Activated CD4-positive, alpha-beta memory T cell treated with anti-CD3 and anti-CD28 coated beads for 36 hours (primary cell): ENCODE data around the gene ADAMTS9. TPM values are rescaled to one million over a fixed set of nuclear protein-coding genes. Genes with fewer than 3 reads are reported as not detected.

Source experiments
- CTCF ChIA-PET: fragments of 350-600 bp; sonication (Branson Sonifier 250); formaldehyde crosslinking; loops from one replicate; lab custom pipeline; 2021; ENCODE audit warnings: antibody characterized with exemption, inconsistent platforms; lab: Charles Lee
- POLR2A ChIA-PET: fragments of 350-600 bp; sonication (Branson Sonifier 250); formaldehyde crosslinking; loops from one replicate; lab custom pipeline; 2021; ENCODE audit warnings: antibody characterized with exemption; lab: Charles Lee
- DNase-seq: peaks from one replicate; pipeline ENCODE4 v3.0.0-alpha.2; 2020
- H3K27ac Mint-ChIP-seq: one replicate; pipeline ENCODE4 v1.8.0; 2021; ENCODE audit warnings: mixed read lengths
- H3K27me3 Mint-ChIP-seq: one replicate; pipeline ENCODE4 v1.8.0; 2021; ENCODE audit warnings: mixed read lengths
- H3K36me3 Mint-ChIP-seq: one replicate; pipeline ENCODE4 v1.8.0; 2021; ENCODE audit warnings: mixed read lengths
- H3K4me1 Mint-ChIP-seq: one replicate; pipeline ENCODE4 v1.8.0; 2021; ENCODE audit warnings: low read depth, mixed read lengths
- H3K4me3 Mint-ChIP-seq: one replicate; pipeline ENCODE4 v1.8.0; 2021; ENCODE audit warnings: mild to moderate bottlenecking, mixed read lengths
- H3K9me3 Mint-ChIP-seq: one replicate; pipeline ENCODE4 v1.8.0; 2021; ENCODE audit warnings: mixed read lengths
- intact Hi-C: fragments of 100-400 bp; cut with micrococcal nuclease; formaldehyde crosslinking; loops from one replicate; pipeline ENCODE4 v1.15.1; 2023
- total RNA-seq, 2 experiments: library from RNA; stranded (reverse); gene quantifications; one replicate each; pipeline ENCODE4 v1.2.3, GENCODE V29; 2021

The ADAMTS9 gene
- total RNA-seq, 2 experiments from 2014 or later, result not detected

DNA sequence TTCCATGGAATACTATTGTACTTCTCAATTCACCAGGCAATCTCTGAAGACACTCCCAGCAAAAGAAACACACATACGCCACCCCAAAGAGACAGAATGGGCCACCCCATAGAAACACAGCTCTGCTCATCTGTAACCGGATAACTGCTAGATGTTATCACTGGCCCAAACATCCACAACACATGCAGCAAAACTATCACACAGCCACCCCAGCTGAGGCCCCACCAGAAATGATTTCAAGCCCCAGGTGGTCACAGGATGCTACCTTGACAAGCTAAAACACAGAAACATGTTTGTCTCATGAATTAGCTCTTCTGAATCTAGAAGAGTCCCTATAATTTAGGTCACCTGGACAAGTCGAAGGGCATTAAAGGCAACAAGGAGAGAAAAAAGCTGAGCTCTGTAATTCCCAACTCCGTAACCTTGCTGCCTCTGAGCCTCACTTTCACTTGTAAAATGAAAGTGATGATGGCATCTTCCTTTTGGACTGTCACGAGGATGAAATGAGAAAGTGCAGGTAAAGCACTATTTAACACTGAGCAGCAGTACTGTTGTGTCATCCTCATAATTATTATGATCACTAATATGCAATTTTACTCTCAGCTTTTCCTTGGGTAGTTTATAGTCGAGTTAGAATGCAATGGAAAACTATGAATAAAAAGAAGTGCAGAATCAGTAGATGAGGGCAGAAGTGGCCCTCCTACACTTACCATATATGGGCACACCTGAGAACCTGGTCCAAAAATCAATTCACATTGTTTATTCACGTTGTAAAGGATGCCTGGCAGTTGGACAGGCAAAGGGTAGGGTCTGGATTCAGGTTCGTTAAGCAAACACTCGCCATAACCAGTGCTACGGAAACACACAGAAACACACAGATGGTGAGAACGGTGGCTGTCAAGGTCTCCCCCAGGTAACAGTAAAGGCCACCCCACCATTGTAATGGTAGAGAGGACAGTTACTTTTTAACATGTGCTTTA lies 38.6 kb downstream of the ADAMTS9 start:
- no peaks in the 10 kb centered on the region for H3K36me3 Mint-ChIP-seq
- H3K27ac Mint-ChIP-seq, result no peak overlapping the region
- CTCF ChIA-PET, result interaction anchor here (1.5 kb wide), 1 partner anchor 13 kb away, joined by 3 read pairs; no protein-coding TSS in a partner anchor
- H3K4me1 Mint-ChIP-seq, result no peaks in the 10 kb centered on the region
- no peaks in the 10 kb centered on the region for H3K27me3 Mint-ChIP-seq
- H3K4me3 Mint-ChIP-seq, result no peak overlapping the region
- H3K9me3 Mint-ChIP-seq, result no peaks in the 10 kb centered on the region
- intact Hi-C loops, result no loop called here
- POLR2A ChIA-PET, result no interaction called here
- no peak for DNase-seq

DNA sequence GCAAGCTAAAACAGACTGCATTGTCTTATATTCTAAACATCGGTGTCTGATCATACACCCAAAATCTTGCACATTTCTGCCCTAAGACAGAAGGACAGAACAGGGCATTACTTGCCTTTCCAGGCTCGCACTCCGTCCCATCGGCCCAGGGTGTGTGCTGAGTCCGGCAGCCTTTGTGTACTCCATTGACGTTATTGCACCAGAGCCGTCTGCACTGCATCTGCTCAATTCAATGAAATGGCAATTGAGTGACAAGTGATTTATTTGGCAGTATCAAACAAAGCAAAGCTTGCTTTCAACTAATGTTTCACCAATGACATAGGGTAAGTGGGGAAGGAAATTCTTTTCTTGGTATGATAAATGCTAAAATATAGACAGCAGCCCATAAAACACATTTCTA lies 40.0 kb downstream of the ADAMTS9 start:
- H3K27ac Mint-ChIP-seq, result no peak overlapping the region
- no peak overlapping the region for H3K4me3 Mint-ChIP-seq
- no peak for DNase-seq
- no peaks in the 10 kb centered on the region for H3K36me3 Mint-ChIP-seq
- H3K9me3 Mint-ChIP-seq, result no peaks in the 10 kb centered on the region
- CTCF ChIA-PET, result no interaction called here
- H3K27me3 Mint-ChIP-seq, result no peaks in the 10 kb centered on the region
- POLR2A ChIA-PET, result no interaction called here
- intact Hi-C loops, result no loop called here
- no peaks in the 10 kb centered on the region for H3K4me1 Mint-ChIP-seq

DNA sequence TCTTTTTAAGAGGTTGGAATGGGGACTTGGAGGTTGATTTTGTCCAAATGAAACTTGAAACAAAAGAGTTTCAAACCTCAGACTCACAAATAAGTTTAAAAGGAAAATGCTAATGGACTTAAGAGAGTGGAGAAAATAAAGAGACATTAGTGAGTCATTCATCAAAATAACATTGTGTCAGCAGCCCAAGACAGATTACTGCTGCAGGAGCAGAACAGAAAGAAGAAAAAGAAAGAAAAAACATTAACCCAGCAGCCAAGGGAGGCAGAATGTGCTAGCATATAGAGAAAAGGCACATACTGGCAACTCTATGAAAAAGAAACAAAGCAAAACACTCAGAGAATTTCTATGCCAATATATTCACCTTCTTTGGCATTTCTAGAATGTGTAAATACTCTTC lies 42.6 kb downstream of the ADAMTS9 start:
- no peak for DNase-seq
- Mint-ChIP-seq H3K4me1 (no peaks in the 10 kb centered on the region), H3K27me3 (no peaks in the 10 kb centered on the region), H3K9me3 (no peaks in the 10 kb centered on the region), H3K27ac (no peak overlapping the region), H3K4me3 (no peak overlapping the region), H3K36me3 (no peaks in the 10 kb centered on the region)
- CTCF ChIA-PET, result no interaction called here
- POLR2A ChIA-PET, result no interaction called here
- intact Hi-C loops, result no loop called here

DNA sequence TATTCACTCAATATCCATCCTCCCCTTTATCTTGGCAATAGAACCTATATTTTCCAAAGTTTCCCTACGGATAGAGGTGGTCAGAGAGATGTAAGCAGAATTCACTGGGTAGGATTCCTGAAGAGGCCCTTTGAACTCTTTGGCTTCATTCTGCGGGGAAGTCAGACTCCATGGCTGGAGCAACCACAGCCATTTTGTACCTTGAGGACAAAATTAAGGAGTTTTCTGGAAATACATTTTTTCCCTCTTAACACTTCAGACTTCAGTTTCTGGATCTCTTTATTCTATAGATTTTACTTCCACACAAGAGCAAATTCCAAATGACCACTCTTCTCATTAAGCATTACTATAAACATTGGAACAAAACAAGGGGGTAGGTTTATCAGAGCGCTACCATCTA lies 43.3 kb downstream of the ADAMTS9 start:
- CTCF ChIA-PET, result no interaction called here
- POLR2A ChIA-PET, result no interaction called here
- intact Hi-C loops, result no loop called here
- Mint-ChIP-seq H3K36me3 (no peaks in the 10 kb centered on the region), H3K4me3 (no peak overlapping the region), H3K27ac (no peak overlapping the region), H3K9me3 (no peaks in the 10 kb centered on the region), H3K27me3 (no peaks in the 10 kb centered on the region), H3K4me1 (no peaks in the 10 kb centered on the region)
- no peak for DNase-seq

DNA sequence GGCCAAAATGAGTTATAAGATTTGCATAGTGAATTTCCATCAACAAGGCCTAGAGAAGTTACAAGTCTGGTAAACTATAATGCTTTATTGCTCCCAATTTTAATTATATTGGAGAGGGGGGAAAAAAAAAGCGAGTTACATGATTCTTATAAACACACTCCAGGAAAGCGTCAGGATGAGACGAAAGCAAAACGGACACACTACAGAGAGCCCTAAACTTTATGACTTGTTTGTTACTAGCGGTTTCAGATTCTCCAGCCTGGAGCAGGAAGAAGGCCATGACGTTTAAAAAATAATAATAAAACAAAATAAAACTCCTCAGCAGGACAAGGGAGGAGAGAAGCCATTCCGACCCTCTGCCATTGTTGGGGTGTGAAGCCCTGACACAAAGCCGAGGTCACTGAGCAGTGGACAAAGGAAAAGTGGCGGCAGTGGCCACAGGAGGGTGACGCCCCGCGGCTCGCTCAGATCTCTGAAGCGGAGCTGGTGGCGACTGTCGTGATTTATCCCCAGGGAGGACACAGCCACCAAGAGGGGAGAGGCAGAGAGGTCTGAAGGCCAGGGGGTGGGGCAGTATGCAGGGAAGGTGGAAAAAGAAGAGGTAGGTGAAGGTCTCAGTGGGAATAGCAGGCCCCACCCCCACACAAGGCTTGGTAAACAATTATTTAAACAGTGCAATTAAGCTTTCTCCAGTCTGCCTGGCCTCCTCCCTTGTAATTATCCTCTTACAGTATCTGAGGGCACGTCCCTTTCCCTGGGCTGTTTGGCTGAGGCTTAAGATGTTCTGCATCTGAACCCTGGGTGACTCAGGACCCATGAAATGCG lies 45.3 kb downstream of the ADAMTS9 start:
- Mint-ChIP-seq H3K9me3 (no peaks in the 10 kb centered on the region), H3K27me3 (no peaks in the 10 kb centered on the region), H3K4me1 (no peaks in the 10 kb centered on the region), H3K4me3 (no peak overlapping the region), H3K27ac (no peak overlapping the region), H3K36me3 (no peaks in the 10 kb centered on the region)
- CTCF ChIA-PET, result no interaction called here
- no peak for DNase-seq
- intact Hi-C loops, result no loop called here
- POLR2A ChIA-PET, result no interaction called here

DNA sequence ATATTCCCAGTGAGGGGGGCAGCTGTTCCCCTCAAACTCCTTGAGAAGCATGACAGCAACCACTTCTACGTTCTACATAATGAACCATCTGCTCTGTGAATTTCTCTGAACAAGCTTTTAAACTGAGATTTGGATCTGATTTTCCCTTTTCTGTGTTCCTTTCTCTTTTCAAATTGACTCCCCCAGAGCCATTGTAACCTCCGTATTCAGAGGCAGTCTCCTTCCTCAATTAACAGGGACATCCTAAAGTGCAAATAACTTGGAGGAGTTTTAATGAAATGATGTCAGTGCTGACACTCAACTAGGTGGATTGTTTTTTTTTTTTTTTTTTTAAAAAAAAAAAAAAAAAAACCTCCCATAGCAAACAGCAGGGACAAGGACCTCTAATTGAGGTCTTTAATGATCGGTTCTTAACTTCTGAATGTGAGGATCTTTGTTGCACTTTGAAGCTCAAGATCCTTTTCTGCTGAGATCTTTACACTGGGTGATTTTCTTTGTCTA lies 48.8 kb downstream of the ADAMTS9 start:
- intact Hi-C loops, result no loop called here
- POLR2A ChIA-PET, result no interaction called here
- DNase-seq, result no peak
- no peaks in the 10 kb centered on the region for H3K4me1 Mint-ChIP-seq
- H3K9me3 Mint-ChIP-seq, result no peaks in the 10 kb centered on the region
- H3K27ac Mint-ChIP-seq, result no peak overlapping the region
- no peaks in the 10 kb centered on the region for H3K27me3 Mint-ChIP-seq
- CTCF ChIA-PET, result no interaction called here
- no peaks in the 10 kb centered on the region for H3K36me3 Mint-ChIP-seq
- no peak overlapping the region for H3K4me3 Mint-ChIP-seq

DNA sequence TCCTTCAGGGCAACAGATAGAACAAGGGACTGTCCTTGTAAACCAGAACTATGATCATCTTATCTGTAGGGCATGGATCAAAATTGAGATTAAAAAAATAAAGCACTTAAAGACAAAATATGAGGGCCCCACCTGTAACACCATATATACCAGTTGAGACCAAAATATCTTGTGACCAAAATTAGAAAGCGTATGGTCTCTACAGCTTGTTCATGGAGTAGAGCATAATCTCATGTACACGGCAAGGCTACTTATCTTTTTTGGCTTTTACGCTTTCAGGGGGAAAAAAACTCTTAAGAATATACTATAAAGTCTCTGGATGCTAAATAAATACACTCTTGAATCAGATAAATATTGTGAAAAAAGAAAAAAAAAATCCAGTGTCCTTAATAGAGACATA lies 49.3 kb downstream of the ADAMTS9 start:
- Mint-ChIP-seq H3K9me3 (no peaks in the 10 kb centered on the region), H3K36me3 (no peaks in the 10 kb centered on the region), H3K4me3 (no peak overlapping the region), H3K4me1 (no peaks in the 10 kb centered on the region), H3K27me3 (no peaks in the 10 kb centered on the region), H3K27ac (no peak overlapping the region)
- CTCF ChIA-PET, result no interaction called here
- no peak for DNase-seq
- intact Hi-C loops, result no loop called here
- POLR2A ChIA-PET, result no interaction called here

DNA sequence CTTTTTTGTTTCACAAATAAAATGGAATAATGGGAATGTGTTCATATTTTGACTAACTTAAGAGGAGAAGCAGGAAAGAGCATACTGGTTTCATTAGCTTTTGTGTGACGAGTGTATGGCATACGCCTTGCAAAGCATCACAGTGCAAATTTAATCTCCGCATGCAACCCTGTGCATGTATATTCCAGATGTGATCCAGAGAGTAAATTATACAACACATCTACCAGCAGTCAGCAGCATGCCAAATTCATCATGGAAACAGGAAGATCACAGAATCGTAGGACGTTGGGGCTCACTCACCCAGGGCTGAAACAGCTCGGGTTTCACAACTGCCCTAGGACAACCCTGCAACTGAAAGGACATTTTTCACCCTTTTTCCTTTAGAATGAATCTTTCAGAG lies 53.4 kb downstream of the ADAMTS9 start:
- no peaks in the 10 kb centered on the region for H3K36me3 Mint-ChIP-seq
- ChIA-PET CTCF (no interaction called here), POLR2A (no interaction called here)
- DNase-seq, result no peak
- H3K4me1 Mint-ChIP-seq, result no peaks in the 10 kb centered on the region
- H3K27me3 Mint-ChIP-seq, result no peaks in the 10 kb centered on the region
- intact Hi-C loops, result no loop called here
- H3K4me3 Mint-ChIP-seq, result no peak overlapping the region
- no peaks in the 10 kb centered on the region for H3K9me3 Mint-ChIP-seq
- no peak overlapping the region for H3K27ac Mint-ChIP-seq

DNA sequence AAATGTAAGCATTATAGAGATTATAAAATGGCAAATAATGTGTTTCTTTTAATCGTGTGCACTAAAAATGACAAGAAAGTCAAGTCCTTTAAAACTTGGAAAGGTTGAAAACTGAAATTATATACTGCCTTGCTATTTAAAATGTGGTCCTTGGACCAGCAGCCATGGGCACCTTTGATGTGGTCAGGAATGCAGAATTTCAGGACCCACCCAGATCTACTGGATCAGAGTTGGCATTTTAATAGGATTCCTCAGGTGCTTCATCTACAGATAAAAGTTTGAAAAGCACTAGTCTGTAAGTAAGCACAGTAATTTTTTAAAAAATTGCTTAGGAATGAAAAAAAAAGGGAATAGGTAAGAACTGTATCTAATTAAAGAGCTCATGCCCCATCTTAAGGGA lies 55.8 kb downstream of the ADAMTS9 start:
- intact Hi-C loops, result no loop called here
- ChIA-PET POLR2A (no interaction called here), CTCF (no interaction called here)
- Mint-ChIP-seq H3K27me3 (no peaks in the 10 kb centered on the region), H3K4me3 (no peak overlapping the region), H3K4me1 (no peaks in the 10 kb centered on the region), H3K36me3 (no peaks in the 10 kb centered on the region), H3K9me3 (no peaks in the 10 kb centered on the region), H3K27ac (no peak overlapping the region)
- DNase-seq, result no peak

DNA sequence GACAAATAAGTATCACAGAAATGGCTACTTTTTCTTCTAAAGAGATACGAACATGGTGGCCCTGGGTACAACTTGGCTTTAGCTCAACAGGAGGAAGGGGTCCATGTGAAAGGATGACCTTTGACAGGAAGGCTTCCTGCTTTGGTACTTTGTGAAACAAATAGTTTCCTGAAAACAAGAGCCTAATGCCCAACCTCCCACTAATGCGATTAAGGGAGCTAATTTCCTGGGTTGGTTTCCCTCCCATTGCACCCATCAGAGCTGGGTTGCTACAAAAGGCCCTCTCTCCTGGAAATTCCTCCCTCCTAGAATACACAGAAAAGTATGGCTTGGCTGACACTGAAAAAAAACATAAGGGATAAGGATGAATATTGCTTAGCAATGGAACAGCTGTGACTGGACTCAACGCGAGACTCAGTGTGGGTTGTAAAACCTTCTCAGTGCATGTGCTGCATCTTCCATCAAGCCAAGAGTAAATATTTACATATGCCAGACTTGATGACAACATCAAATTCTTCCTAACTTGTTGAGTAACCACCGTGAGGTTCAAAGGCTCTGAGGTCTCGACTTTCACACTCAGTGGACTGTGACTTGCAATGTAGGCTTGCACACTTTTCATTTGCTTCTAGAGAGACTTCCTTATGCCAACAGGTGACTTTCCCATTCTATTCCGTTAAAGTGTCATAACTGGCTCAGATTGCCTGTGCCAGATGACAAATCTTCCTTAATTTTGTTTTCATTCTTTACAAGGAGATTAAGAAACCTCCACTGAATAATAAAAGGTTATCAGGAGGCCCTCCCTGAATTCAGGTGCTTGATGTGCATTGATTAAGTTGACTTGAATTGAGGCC lies 60.1 kb downstream of the ADAMTS9 start:
- ChIA-PET CTCF (no interaction called here), POLR2A (no interaction called here)
- H3K4me1 Mint-ChIP-seq, result no peaks in the 10 kb centered on the region
- H3K27me3 Mint-ChIP-seq, result no peaks in the 10 kb centered on the region
- no peak overlapping the region for H3K27ac Mint-ChIP-seq
- H3K4me3 Mint-ChIP-seq, result no peak overlapping the region
- DNase-seq, result no peak
- intact Hi-C loops, result no loop called here
- no peaks in the 10 kb centered on the region for H3K36me3 Mint-ChIP-seq
- H3K9me3 Mint-ChIP-seq, result no peaks in the 10 kb centered on the region

DNA sequence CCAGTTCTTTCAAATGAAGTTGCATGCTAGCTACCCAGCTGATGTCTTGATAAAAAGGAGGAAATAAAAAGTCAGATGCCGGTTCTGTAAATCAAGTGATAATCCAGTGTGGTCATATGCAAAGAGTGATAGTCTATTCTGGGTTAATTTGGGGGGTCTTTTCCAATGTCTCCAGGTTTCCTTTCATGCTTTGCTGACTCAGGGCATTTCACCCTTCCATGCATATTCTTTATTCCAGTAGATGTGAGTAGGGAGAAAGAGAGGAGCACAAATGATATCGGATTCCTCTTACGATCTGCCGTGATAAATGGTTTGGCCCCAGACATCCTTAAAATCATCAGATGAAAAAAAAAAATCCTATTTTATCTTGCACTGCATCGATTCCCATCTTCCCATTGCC lies 60.8 kb downstream of the ADAMTS9 start:
- Mint-ChIP-seq H3K27ac (no peak overlapping the region), H3K4me3 (no peak overlapping the region), H3K27me3 (no peaks in the 10 kb centered on the region), H3K9me3 (peaks cover 4% of the 10 kb centered on the region), H3K4me1 (no peaks in the 10 kb centered on the region), H3K36me3 (no peaks in the 10 kb centered on the region)
- DNase-seq, result no peak
- POLR2A ChIA-PET, result no interaction called here
- intact Hi-C loops, result no loop called here
- CTCF ChIA-PET, result no interaction called here

DNA sequence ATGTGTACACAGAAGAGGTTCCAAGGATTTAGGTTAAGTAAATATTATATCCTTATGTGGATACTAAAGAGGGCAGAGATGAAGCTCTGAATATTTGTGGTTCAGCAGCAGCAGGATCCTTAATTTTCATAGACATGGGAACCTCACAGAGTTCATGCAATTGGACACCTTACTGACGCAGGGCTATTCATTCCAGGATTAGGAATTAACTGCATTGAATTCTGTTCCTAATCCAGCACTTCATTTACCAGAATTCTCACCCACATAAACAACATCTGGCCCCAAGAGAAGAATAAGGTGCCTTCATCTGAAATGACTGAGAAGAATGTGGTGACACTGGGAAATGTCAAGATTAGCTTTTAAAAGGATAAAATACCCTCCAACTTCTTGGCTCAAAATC lies 62.4 kb downstream of the ADAMTS9 start:
- Mint-ChIP-seq H3K27ac (no peak overlapping the region), H3K27me3 (no peaks in the 10 kb centered on the region), H3K36me3 (no peaks in the 10 kb centered on the region), H3K9me3 (peaks cover 4% of the 10 kb centered on the region), H3K4me1 (no peaks in the 10 kb centered on the region), H3K4me3 (no peak overlapping the region)
- no peak for DNase-seq
- intact Hi-C loops, result no loop called here
- ChIA-PET CTCF (no interaction called here), POLR2A (no interaction called here)
